Nephron progenitor cell (in vitro differentiated cells): ENCODE data around the gene TNNC2.

Experiments
- DNase-seq: peaks from one replicate; pipeline ENCODE4 v3.0.0; 2021
- H3K27ac Mint-ChIP-seq: 2 replicates; pipeline ENCODE4 v1.8.0; 2021; ENCODE audit warnings: mild to moderate bottlenecking, moderate library complexity, mixed read lengths
- H3K27me3 Mint-ChIP-seq: 2 replicates; pipeline ENCODE4 v1.8.0; 2021; ENCODE audit warnings: mild to moderate bottlenecking, low read depth, mixed read lengths; ENCODE audit not compliant: poor library complexity
- H3K36me3 Mint-ChIP-seq: 2 replicates; pipeline ENCODE4 v1.8.0; 2021; ENCODE audit warnings: low read depth, mixed read lengths
- H3K4me1 Mint-ChIP-seq: 2 replicates; pipeline ENCODE4 v1.8.0; 2021; ENCODE audit warnings: mixed read lengths
- H3K4me3 Mint-ChIP-seq: 2 replicates; pipeline ENCODE4 v1.8.0; 2021; ENCODE audit warnings: mild to moderate bottlenecking, moderate library complexity, mixed read lengths
- H3K9me3 Mint-ChIP-seq: 2 replicates; pipeline ENCODE4 v1.8.0; 2021; ENCODE audit warnings: mild to moderate bottlenecking, moderate library complexity, mixed read lengths
- TF ChIP-seq, protein P1 (sequence below): fragments of 200-600 bp; sonication (generic); IDR thresholded peaks from 2 replicates; pipeline ENCODE4 v1.5.0; 2021; ENCODE audit warnings: antibody characterized with exemption

TNNC2 gene

GRCh38 chr20:45859916-45860315, 32.8 kb upstream of the TNNC2 start:
- Mint-ChIP-seq H3K4me1 (peaks cover 54% of the 10 kb centered on the region), H3K9me3 (no peaks in the 10 kb centered on the region), H3K4me3 (no peak overlapping the region), H3K36me3 (peaks cover 3% of the 10 kb centered on the region), H3K27ac (peak overlapping the region; percentile 6), H3K27me3 (peaks cover 9% of the 10 kb centered on the region)
- DNase-seq: no peak
- TF ChIP-seq, protein P1, sequence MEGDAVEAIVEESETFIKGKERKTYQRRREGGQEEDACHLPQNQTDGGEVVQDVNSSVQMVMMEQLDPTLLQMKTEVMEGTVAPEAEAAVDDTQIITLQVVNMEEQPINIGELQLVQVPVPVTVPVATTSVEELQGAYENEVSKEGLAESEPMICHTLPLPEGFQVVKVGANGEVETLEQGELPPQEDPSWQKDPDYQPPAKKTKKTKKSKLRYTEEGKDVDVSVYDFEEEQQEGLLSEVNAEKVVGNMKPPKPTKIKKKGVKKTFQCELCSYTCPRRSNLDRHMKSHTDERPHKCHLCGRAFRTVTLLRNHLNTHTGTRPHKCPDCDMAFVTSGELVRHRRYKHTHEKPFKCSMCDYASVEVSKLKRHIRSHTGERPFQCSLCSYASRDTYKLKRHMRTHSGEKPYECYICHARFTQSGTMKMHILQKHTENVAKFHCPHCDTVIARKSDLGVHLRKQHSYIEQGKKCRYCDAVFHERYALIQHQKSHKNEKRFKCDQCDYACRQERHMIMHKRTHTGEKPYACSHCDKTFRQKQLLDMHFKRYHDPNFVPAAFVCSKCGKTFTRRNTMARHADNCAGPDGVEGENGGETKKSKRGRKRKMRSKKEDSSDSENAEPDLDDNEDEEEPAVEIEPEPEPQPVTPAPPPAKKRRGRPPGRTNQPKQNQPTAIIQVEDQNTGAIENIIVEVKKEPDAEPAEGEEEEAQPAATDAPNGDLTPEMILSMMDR: no peak

- no peaks in the 10 kb centered on the region for H3K9me3 Mint-ChIP-seq
- peak overlapping the region; percentile 81 for H3K27ac Mint-ChIP-seq
- peaks cover 3% of the 10 kb centered on the region for H3K27me3 Mint-ChIP-seq
- H3K4me3 Mint-ChIP-seq: peak overlapping the region; percentile 95
- peaks cover 61% of the 10 kb centered on the region for H3K4me1 Mint-ChIP-seq
- DNase-seq: no peak
- H3K36me3 Mint-ChIP-seq: peaks cover 14% of the 10 kb centered on the region
- TF ChIP-seq, protein P1: no peak
These were observed 30.7 kb upstream of the TNNC2 start for GRCh38 chr20:45857882-45858216.

DNA sequence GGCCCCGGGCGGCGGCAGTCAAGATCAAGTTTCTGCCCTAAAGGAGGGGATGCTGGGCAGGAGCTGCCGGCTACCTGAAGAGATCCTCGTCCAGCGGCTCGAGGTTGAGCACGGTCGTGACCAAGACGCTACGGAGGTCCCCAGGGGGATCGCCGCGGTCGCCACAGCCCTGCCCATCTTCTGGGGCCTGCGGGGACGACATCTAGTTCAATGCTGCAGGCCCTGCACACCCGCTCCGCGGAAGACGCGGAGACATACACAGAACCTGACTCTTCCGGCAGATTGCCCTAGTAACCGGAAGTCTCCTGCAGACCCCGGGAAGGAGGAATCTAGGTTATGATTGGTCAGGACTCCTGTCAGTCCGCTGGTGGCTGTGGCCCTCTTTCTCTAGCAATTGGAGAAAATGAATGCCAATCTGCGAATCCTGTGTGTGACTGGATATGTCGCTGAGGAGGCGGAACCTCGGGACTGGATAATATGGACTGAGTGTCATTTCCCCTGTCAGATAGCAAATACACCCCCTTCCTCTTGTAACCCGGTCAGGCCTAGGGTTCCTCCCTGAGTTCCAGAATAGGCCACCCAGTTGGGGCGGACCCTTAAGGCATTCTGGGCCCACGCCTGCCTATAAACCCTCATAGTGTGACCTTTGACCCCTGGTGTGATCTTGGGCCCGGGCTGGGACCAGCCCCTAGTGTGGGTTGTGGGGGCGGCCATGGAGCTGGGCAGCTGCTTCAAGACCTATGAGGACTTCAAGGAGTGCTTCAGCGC, 30.2 kb upstream of the TNNC2 start, which contains the start of the genes ACOT8 and ZSWIM3:
Gene ACOT8, minus strand, starts transcription at position 279 of the 768 bp plus-strand sequence. Its CDS starts 77 bp downstream, at position 202.
Gene ZSWIM3, plus strand, starts transcription at position 501 of the 768 bp plus-strand sequence. Its CDS starts 212 bp downstream, at position 713.
- H3K9me3 Mint-ChIP-seq: no peaks in the 10 kb centered on the region
- TF ChIP-seq, protein P1: no peak
- peak; percentile 93 for DNase-seq
- H3K4me3 Mint-ChIP-seq: peak within 1 kb of the TSS; percentile 95
- H3K36me3 Mint-ChIP-seq: peaks cover 16% of the 10 kb centered on the region
- peaks cover 63% of the 10 kb centered on the region for H3K4me1 Mint-ChIP-seq
- H3K27me3 Mint-ChIP-seq: peaks cover 3% of the 10 kb centered on the region
- peak within 1 kb of the TSS; percentile 97 for H3K27ac Mint-ChIP-seq

GRCh38 chr20:45853484-45853883, 26.4 kb upstream of the TNNC2 start:
- no peak overlapping the region for H3K27ac Mint-ChIP-seq
- TF ChIP-seq, protein P1: no peak
- H3K9me3 Mint-ChIP-seq: no peaks in the 10 kb centered on the region
- peaks cover 36% of the 10 kb centered on the region for H3K4me1 Mint-ChIP-seq
- no peak overlapping the region for H3K4me3 Mint-ChIP-seq
- no peaks in the 10 kb centered on the region for H3K27me3 Mint-ChIP-seq
- no peak for DNase-seq
- peaks cover 28% of the 10 kb centered on the region for H3K36me3 Mint-ChIP-seq

DNA sequence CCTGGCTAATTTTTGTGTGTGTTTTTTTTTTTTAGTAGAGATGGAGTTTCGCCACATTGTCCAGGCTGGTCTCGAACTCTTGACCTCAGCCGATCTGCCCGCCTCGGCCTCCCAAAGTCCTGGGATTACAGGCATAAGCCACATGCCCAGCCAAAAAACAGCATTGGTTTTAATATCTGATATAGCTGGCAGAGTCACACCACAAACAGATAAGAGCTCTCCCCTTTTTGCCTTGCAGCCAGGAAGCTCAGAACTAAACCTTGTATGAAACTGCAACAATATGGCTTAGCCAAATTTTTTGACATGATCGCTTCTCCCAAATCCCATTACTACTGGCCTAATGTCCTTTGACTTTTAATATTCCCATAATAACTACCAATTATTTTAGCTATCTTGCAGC, 25.2 kb upstream of the TNNC2 start:
- Mint-ChIP-seq H3K4me3 (no peak overlapping the region), H3K27ac (peak overlapping the region; percentile 59), H3K36me3 (peaks cover 28% of the 10 kb centered on the region), H3K27me3 (no peaks in the 10 kb centered on the region), H3K4me1 (peaks cover 25% of the 10 kb centered on the region), H3K9me3 (no peaks in the 10 kb centered on the region)
- TF ChIP-seq, protein P1: no peak
- no peak for DNase-seq

- peaks cover 29% of the 10 kb centered on the region for H3K36me3 Mint-ChIP-seq
- TF ChIP-seq, protein P1: no peak
- no peaks in the 10 kb centered on the region for H3K9me3 Mint-ChIP-seq
- H3K4me3 Mint-ChIP-seq: no peak overlapping the region
- peaks cover 21% of the 10 kb centered on the region for H3K4me1 Mint-ChIP-seq
- DNase-seq: no peak
- no peaks in the 10 kb centered on the region for H3K27me3 Mint-ChIP-seq
- H3K27ac Mint-ChIP-seq: no peak overlapping the region
These were observed 24.4 kb upstream of the TNNC2 start for GRCh38 chr20:45851501-45851900.
